Activated CD8-positive, alpha-beta T cell treated with anti-CD3 and anti-CD28 coated beads, Interleukin-2, amount 10 ng/mL, durations not matched to agents 7 days and 5 days (primary cell): Measurements from ENCODE around the gene SH2D4B. TPM values are rescaled to one million over a fixed set of nuclear protein-coding genes. Genes with fewer than 3 reads are reported as not detected.
"Not testable (repeated sequence)": the region's sequence is repeated elsewhere in the genome, so short reads cannot be mapped to it uniquely, and the experiment has no call there.

Source experiments
- ATAC-seq: fragments of 150-1000 bp; cut with Tn5 transposase; one replicate; pipeline ENCODE4 v1.10.0; 2021; ENCODE audit warnings: moderate library complexity
- CTCF ChIA-PET: fragments of 350-600 bp; sonication (Branson Sonifier 250); formaldehyde crosslinking; loops from one replicate; lab custom pipeline; 2021; ENCODE audit warnings: antibody characterized with exemption; lab: Charles Lee
- POLR2A ChIA-PET: fragments of 350-600 bp; sonication (Branson Sonifier 250); formaldehyde crosslinking; loops from one replicate; lab custom pipeline; 2021; ENCODE audit warnings: antibody characterized with exemption; lab: Charles Lee
- DNase-seq: peaks from one replicate; pipeline ENCODE4 v3.0.0-alpha.2; 2020
- H3K27ac Mint-ChIP-seq: one replicate; pipeline ENCODE4 v1.8.0; 2021; ENCODE audit warnings: mild to moderate bottlenecking, mixed read lengths
- H3K27me3 Mint-ChIP-seq: one replicate; pipeline ENCODE4 v1.8.0; 2021; ENCODE audit warnings: low read depth, mixed read lengths
- H3K36me3 Mint-ChIP-seq: one replicate; pipeline ENCODE4 v1.8.0; 2021; ENCODE audit warnings: low read depth, mixed read lengths
- H3K4me1 Mint-ChIP-seq: one replicate; pipeline ENCODE4 v1.8.0; 2021; ENCODE audit warnings: low read depth, mixed read lengths
- H3K4me3 Mint-ChIP-seq: one replicate; pipeline ENCODE4 v1.8.0; 2021; ENCODE audit warnings: mild to moderate bottlenecking, mixed read lengths
- H3K9me3 Mint-ChIP-seq: one replicate; pipeline ENCODE4 v1.8.0; 2022; ENCODE audit warnings: mixed read lengths; ENCODE audit not compliant: insufficient read depth
- total RNA-seq, 2 experiments: library from RNA; stranded (reverse); gene quantifications; one replicate each; pipeline ENCODE4 v1.2.3, GENCODE V29; 2021

SH2D4B gene
- total RNA-seq, 2 experiments from 2014 or later: 0.13 to 0.21 TPM

GRCh38 chr10:80538481-80539185, 931 bp downstream of the SH2D4B start:
- POLR2A ChIA-PET: no interaction called here
- CTCF ChIA-PET: no interaction called here
- ATAC-seq: no peak
- H3K9me3 Mint-ChIP-seq: no peaks in the 10 kb centered on the region
- peaks cover 41% of the 10 kb centered on the region for H3K4me1 Mint-ChIP-seq
- no peak for DNase-seq
- H3K36me3 Mint-ChIP-seq: peaks cover 11% of the 10 kb centered on the region
- H3K27me3 Mint-ChIP-seq: no peaks in the 10 kb centered on the region
- H3K27ac Mint-ChIP-seq: peak overlapping the region; percentile 34
- no peak overlapping the region for H3K4me3 Mint-ChIP-seq

DNA sequence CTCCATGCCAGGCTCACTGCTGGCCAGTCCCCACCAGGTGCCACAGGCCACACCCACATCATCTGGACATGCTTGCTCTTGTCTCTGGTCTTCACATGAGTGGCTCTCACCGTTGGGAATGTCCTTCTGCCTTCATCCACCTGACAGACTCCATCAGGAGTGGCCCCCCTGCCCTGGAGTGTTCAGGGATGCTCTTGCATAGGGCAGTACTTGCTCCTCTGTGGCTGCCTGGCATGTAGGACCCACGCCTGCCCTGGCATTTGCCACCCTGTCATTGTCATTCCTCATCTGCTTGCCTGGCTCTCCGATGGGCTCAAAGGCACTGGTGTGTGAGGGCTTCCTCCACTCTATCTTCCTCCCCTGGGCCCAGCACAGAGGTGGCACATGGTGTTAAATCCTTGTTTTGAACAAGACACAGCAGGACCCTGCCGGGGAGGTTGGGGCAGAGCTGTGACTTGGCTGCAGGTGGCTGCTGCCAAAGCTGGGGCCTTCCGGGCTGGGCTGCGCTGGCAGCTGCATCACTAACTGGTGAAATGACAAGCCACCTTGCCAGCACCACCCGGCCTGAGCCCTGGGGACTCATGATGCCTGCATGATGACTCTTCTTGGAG, 1.8 kb downstream of the SH2D4B start:
- ChIA-PET CTCF (interaction anchor here (0.8 kb wide), 1 partner anchor 34 kb away, joined by 3 read pairs; no protein-coding TSS in a partner anchor), POLR2A (no interaction called here)
- no peak overlapping the region for H3K4me3 Mint-ChIP-seq
- H3K27me3 Mint-ChIP-seq: no peaks in the 10 kb centered on the region
- H3K9me3 Mint-ChIP-seq: no peaks in the 10 kb centered on the region
- H3K27ac Mint-ChIP-seq: peak overlapping the region; percentile 10
- no peak for ATAC-seq
- no peak for DNase-seq
- H3K36me3 Mint-ChIP-seq: peaks cover 11% of the 10 kb centered on the region
- peaks cover 46% of the 10 kb centered on the region for H3K4me1 Mint-ChIP-seq

GRCh38 chr10:80540136-80540535, 2.4 kb downstream of the SH2D4B start:
- peaks cover 46% of the 10 kb centered on the region for H3K4me1 Mint-ChIP-seq
- peaks cover 13% of the 10 kb centered on the region for H3K36me3 Mint-ChIP-seq
- DNase-seq (no peak), ATAC-seq (no peak)
- ChIA-PET CTCF (interaction anchor here (1.4 kb wide), 1 partner anchor 10 kb away, joined by 6 read pairs; no protein-coding TSS in a partner anchor), POLR2A (no interaction called here)
- no peak overlapping the region for H3K27ac Mint-ChIP-seq
- peaks cover 1% of the 10 kb centered on the region for H3K27me3 Mint-ChIP-seq
- no peaks in the 10 kb centered on the region for H3K9me3 Mint-ChIP-seq
- H3K4me3 Mint-ChIP-seq: no peak overlapping the region

GRCh38 chr10:80540618-80540980, 2.9 kb downstream of the SH2D4B start:
- Mint-ChIP-seq H3K27me3 (peaks cover 5% of the 10 kb centered on the region), H3K9me3 (no peaks in the 10 kb centered on the region), H3K27ac (no peak overlapping the region), H3K36me3 (peaks cover 10% of the 10 kb centered on the region), H3K4me3 (no peak overlapping the region), H3K4me1 (peaks cover 43% of the 10 kb centered on the region)
- ChIA-PET CTCF (interaction anchor here (1.4 to 1.5 kb wide), 2 partner anchors 9 to 35 kb away, joined by 6 read pairs; no protein-coding TSS in a partner anchor), POLR2A (no interaction called here)
- DNase-seq: no peak
- no peak for ATAC-seq

DNA sequence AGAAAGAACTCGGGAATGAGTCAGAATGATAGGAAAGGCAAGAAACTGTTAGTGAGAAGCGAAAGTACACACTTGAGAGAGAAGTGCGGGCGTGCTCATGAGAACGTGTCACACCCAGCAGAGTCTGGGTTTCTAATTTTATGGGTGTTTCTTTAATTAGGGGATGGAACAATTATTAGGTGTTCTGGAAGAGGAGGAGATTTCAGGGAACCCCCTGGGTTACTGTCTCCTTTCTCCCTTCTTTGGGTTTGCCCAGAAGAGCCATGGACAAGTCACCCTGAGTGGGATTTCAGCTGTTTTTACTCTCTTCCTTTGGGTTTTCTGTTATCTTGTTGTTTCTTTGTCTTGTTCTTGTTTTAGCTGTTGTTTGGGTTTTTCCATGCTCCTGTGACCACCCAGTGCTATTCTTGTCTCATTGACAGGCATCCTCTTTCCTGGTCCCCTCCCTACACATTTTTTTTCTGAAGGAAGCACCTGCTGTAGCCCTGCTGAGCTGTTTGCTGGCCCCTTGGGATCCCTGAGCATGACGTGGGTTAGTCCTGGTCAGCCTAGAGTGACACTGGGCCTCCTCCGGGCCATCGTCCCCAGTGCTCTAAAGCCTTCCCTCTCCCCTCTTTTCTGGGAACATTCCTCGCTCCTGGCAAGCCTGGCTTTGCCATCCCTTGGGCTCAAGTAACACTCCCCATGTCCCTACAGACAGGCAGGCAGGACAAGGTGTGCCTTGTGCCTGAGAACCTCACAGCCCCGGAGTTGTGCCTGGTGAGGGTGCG, 3.5 kb downstream of the SH2D4B start:
- Mint-ChIP-seq H3K4me3 (no peak overlapping the region), H3K9me3 (no peaks in the 10 kb centered on the region), H3K27me3 (peaks cover 5% of the 10 kb centered on the region), H3K36me3 (peaks cover 8% of the 10 kb centered on the region), H3K4me1 (peaks cover 39% of the 10 kb centered on the region), H3K27ac (peak overlapping the region; percentile 35)
- ChIA-PET CTCF (interaction anchor here (1.4 to 1.5 kb wide), 2 partner anchors 9 to 36 kb away, joined by 6 read pairs; no protein-coding TSS in a partner anchor), POLR2A (no interaction called here)
- ATAC-seq (no peak), DNase-seq (peak; percentile 5)

- Mint-ChIP-seq H3K27me3 (peaks cover 5% of the 10 kb centered on the region), H3K4me3 (no peak overlapping the region), H3K36me3 (peaks cover 7% of the 10 kb centered on the region), H3K4me1 (peaks cover 32% of the 10 kb centered on the region), H3K9me3 (no peaks in the 10 kb centered on the region), H3K27ac (no peak overlapping the region)
- DNase-seq (peak; percentile 1), ATAC-seq (no peak)
- CTCF ChIA-PET: interaction anchor here (1.5 kb wide), 1 partner anchor 36 kb away, joined by 6 read pairs; no protein-coding TSS in a partner anchor
- POLR2A ChIA-PET: no interaction called here
These were observed 4.4 kb downstream of the SH2D4B start for GRCh38 chr10:80542053-80542452.

DNA sequence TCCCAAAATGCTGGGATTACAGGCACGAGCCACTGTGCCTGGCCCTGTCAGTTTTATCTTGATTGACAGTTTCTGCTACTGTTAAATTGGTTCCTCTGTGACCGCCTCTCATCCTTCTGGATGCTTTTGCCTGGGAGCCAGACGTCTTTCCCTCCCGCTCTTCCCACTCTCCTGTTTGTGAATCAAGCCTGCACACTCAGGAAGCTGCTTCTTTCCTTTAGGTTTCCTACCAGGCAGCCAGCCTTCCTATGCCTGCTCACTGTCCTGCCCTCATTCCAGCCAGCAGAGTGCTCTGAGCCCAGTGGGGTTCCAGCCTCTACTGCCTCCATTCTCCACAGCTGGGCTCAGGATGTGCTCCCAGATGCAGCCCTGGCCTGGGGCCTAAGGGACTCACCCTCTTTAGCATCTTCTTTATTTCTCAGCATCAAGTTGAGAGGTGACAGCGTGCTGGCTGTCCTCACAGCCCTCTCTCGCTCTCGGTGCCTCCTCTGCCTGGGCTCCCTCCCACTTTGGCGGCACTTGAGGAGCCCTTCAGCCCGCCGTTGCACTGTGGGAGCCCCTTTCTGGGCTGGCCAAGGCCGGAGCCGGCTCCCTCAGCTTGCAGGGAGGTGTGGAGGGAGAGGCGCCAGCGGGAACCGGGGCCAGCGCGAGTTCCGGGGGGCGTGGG, 5.1 kb downstream of the SH2D4B start:
- Mint-ChIP-seq H3K27me3 (peaks cover 5% of the 10 kb centered on the region), H3K27ac (peak overlapping the region; percentile 26), H3K4me1 (peaks cover 26% of the 10 kb centered on the region), H3K4me3 (no peak overlapping the region), H3K9me3 (no peaks in the 10 kb centered on the region), H3K36me3 (peaks cover 7% of the 10 kb centered on the region)
- CTCF ChIA-PET: no interaction called here
- ATAC-seq (no peak), DNase-seq (peak; percentile 5)
- POLR2A ChIA-PET: no interaction called here

DNA sequence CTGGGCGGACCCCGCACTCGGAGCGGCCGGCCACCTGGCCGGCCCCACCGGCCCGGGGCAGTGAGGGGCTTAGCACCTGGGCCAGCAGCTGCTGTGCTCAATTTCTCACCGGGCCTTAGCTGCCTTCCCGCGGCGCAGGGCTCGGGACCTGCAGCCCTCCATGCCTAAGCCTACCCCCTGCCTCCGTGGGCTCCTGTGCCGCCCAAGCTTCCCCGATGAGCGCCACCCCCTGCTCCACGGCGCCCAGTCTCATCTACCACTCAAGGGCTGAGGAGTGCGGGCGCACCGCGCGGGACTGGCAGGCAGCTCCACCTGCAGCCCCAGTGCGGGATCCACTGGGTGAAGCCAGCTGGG, 5.6 kb downstream of the SH2D4B start:
- H3K27me3 Mint-ChIP-seq, H3K27ac Mint-ChIP-seq, H3K36me3 Mint-ChIP-seq, H3K9me3 Mint-ChIP-seq, H3K4me3 Mint-ChIP-seq, POLR2A ChIA-PET, ATAC-seq: not testable (repeated sequence)
- H3K4me1 Mint-ChIP-seq: peaks cover 21% of the 10 kb centered on the region
- CTCF ChIA-PET: interaction anchor here (1.4 kb wide), 2 partner anchors 38 to 165 kb away, joined by 3 to 4 read pairs; no protein-coding TSS in a partner anchor
- peak; percentile 9 for DNase-seq

DNA sequence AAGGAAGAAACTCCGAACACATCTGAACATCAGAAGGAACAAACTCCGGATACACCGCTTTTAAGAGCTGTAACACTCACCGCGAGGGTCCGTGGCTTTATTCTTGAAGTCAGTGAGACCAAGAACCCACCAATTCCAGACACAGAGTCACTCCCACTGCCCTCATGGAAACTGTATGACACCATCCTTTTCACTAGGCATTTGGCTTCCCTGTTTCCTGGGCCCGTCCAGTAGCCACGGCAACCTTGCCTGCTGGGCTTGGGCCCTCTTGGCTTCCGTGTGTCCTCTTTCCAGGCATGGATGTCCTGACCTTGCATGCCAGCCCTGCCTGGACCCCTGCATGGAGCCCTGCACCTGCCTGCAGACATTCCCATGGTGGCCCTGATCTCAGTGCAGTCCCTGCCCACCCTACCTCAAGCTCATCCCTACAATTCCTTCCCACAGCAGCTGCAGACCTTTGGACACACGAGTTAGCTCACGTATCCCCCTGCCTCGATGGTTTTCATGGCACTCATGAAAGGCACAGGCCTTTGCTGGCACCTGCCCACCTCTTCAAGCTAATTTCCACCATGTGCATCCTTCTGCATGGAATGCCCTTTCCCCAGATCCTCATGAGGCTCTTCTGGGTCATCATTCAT, 6.7 kb downstream of the SH2D4B start:
- peaks cover 5% of the 10 kb centered on the region for H3K27me3 Mint-ChIP-seq
- POLR2A ChIA-PET: no interaction called here
- no peak overlapping the region for H3K27ac Mint-ChIP-seq
- H3K9me3 Mint-ChIP-seq: no peaks in the 10 kb centered on the region
- no peak overlapping the region for H3K4me3 Mint-ChIP-seq
- DNase-seq: peak; percentile 9
- ATAC-seq: no peak
- peaks cover 5% of the 10 kb centered on the region for H3K36me3 Mint-ChIP-seq
- CTCF ChIA-PET: interaction anchor here (1.4 kb wide), 2 partner anchors 39 to 167 kb away, joined by 3 to 4 read pairs; no protein-coding TSS in a partner anchor
- H3K4me1 Mint-ChIP-seq: peaks cover 21% of the 10 kb centered on the region

DNA sequence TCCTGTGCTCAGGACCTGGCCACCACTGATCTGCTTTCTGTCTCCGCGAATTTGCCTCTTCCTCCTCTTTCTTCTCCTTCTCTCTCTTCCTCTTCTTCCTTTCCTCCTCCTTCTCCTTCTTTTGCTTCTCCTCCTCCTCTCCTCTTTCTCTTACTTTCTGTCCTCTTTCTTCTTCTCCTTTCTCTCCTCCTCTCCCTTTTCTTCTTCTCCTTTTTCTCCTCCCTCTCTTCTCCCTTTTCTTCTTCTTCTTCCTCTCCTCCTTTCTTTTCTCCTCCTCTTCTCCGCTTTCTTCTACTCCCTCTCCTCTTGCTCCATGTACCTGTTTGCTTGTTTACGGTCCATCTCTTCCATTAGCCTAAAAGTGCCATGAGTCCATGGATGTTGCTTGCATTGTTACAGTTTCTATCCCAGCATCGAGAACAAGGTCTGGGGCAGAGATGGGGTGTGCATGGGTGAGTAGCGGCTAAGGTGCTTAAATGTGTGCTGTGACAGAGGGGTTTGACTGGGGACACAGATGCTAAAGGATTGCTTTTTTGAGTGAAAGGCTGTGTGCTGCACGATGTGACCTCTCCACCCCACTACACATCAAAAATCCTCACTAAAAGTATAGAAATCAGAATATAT, 7.7 kb downstream of the SH2D4B start:
- H3K27ac Mint-ChIP-seq: no peak overlapping the region
- no peak overlapping the region for H3K4me3 Mint-ChIP-seq
- H3K4me1 Mint-ChIP-seq: peaks cover 17% of the 10 kb centered on the region
- CTCF ChIA-PET: no interaction called here
- H3K9me3 Mint-ChIP-seq: no peaks in the 10 kb centered on the region
- POLR2A ChIA-PET: no interaction called here
- DNase-seq (no peak), ATAC-seq (no peak)
- H3K27me3 Mint-ChIP-seq: peaks cover 5% of the 10 kb centered on the region
- H3K36me3 Mint-ChIP-seq: peaks cover 2% of the 10 kb centered on the region
